ENCODE results near the gene PIM1. TPM values are rescaled to one million over a fixed set of nuclear protein-coding genes. Genes with fewer than 3 reads are reported as not detected.
A peak's percentile ranks its signal among the peaks of the same experiment; 100 is the strongest.
"Not testable (repeated sequence)": the region's sequence is repeated elsewhere in the genome, so short reads cannot be mapped to it uniquely, and the experiment has no call there.

Gene PIM1
- total RNA-seq, 1 donor from 2014 or later, result 34.1 TPM

DNA sequence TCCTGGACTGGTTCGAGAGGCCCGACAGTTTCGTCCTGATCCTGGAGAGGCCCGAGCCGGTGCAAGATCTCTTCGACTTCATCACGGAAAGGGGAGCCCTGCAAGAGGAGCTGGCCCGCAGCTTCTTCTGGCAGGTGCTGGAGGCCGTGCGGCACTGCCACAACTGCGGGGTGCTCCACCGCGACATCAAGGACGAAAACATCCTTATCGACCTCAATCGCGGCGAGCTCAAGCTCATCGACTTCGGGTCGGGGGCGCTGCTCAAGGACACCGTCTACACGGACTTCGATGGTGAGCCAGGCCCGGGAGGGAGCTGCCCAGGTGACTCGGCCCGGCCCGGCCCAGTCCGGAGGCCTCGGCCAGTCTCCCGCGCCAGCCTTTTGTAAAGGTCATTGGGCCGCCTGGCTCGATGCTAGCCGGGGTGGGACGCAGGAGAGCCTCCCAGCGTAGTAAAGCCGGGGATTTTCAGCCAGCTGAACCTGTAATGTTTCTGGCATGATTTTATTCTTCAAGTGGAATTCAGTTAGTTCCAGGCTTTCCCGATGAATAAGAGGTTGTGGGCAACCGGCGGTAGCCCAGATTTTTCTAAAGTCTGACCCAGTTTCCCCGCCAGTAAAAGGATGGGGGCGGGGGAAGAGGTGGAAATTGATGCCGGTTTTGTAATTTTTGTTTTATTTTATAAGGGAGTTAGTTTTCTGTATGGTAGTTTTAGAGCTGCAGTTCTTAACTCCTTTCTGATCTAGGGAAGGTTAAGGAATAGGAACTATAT, 1.4 kb downstream of the PIM1 start:
- peak; percentile 68 for DNase-seq

DNA sequence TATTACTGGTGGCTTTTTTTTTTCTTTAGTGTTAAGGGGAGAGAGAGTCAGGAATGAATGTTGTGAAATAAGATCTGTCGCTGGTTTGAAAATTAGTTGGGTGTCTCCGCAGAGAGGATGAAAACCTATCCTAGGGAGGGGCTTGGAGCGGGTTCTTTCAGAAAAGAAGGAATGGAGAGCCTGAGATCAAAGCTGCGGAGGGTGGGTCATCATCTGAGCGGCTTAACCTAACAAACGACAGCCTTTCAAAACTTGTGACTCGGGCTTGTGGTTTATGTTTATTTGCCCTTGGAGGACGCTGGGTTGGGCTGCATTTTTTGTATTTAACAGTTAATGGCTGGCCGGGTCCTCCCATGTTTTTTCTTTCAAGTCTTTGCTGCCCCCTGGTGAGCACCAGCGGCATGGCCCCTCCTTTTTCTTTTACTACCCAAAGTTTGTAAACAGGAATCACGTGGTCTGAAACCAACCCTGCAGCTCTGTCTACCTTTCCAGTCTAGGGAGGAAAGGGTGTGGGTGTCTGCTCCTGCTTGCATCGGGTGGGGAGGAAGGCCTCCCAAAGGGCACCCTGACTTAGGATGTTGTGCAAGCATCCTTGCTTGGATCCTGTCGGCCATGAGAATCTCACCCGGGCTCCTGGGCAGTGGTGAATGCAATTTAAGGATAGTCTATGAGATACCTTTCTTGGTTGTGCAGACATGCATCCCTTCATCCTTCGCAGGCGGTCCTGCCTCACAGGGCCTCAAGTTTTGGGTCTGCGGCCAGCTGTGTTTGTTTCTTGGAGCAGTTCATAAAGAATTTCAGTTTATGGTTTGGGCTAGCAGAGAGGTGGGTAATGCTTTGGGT, 2.2 kb downstream of the PIM1 start:
- DNase-seq, result peak; percentile 95

DNA sequence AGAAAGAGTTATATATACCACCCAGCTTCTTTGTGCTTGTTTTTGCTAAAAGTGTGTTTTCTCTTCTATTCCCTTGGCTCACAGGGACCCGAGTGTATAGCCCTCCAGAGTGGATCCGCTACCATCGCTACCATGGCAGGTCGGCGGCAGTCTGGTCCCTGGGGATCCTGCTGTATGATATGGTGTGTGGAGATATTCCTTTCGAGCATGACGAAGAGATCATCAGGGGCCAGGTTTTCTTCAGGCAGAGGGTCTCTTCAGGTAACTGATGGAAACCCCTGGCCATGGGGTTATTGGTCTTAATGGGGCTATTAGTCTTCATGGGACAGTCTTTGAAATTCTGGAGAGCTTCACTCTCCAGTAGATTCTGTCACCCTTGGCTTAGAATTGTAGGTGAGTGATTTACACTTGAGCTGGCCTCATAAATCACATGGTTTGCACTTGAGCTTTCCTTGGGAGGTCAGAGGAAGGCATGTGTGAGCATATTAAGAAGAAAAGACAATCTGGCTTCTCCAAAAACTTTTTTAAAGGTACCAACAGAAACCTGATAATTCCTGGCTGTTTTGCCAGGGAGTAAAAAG, 3.0 kb downstream of the PIM1 start:
- no peak for DNase-seq

DNA sequence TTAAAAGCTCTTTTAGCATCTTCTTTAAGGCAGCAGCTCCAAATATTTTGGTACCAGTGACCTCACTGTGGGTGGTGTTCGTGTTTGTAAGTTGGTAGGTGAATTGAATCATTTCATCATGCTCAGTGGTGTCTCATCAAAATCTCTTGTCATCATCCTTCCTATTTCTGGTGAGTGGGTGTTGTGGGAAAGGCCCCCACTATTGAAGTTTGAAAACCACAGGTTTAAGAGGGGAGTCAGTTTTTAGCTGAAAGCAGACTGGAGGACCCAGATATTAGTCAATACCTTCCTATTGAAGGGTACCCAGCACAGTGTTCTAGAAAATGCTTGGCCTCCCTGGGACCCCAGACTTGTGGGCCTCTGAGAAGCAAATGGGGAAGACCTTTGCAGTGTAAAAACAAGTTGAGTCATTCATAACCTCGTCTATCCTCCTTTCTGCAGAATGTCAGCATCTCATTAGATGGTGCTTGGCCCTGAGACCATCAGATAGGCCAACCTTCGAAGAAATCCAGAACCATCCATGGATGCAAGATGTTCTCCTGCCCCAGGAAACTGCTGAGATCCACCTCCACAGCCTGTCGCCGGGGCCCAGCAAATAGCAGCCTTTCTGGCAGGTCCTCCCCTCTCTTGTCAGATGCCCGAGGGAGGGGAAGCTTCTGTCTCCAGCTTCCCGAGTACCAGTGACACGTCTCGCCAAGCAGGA, 3.7 kb downstream of the PIM1 start:
- no peak for DNase-seq

DNA sequence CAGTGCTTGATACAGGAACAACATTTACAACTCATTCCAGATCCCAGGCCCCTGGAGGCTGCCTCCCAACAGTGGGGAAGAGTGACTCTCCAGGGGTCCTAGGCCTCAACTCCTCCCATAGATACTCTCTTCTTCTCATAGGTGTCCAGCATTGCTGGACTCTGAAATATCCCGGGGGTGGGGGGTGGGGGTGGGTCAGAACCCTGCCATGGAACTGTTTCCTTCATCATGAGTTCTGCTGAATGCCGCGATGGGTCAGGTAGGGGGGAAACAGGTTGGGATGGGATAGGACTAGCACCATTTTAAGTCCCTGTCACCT, 4.2 kb downstream of the PIM1 start:
- DNase-seq, result no peak

DNA sequence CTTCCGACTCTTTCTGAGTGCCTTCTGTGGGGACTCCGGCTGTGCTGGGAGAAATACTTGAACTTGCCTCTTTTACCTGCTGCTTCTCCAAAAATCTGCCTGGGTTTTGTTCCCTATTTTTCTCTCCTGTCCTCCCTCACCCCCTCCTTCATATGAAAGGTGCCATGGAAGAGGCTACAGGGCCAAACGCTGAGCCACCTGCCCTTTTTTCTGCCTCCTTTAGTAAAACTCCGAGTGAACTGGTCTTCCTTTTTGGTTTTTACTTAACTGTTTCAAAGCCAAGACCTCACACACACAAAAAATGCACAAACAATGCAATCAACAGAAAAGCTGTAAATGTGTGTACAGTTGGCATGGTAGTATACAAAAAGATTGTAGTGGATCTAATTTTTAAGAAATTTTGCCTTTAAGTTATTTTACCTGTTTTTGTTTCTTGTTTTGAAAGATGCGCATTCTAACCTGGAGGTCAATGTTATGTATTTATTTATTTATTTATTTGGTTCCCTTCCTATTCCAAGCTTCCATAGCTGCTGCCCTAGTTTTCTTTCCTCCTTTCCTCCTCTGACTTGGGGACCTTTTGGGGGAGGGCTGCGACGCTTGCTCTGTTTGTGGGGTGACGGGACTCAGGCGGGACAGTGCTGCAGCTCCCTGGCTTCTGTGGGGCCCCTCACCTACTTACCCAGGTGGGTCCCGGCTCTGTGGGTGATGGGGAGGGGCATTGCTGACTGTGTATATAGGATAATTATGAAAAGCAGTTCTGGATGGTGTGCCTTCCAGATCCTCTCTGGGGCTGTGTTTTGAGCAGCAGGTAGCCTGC, 4.8 kb downstream of the PIM1 start:
- DNase-seq, result no peak

- DNase-seq, result no peak
Observed at GRCh38 chr6:37175332-37176267, 5.6 kb downstream of the PIM1 start.

- no peak for DNase-seq
Observed at GRCh38 chr6:37176268-37177076, 6.5 kb downstream of the PIM1 start.

- DNase-seq, result no peak
Observed at GRCh38 chr6:37177077-37177934, 7.4 kb downstream of the PIM1 start.

DNA sequence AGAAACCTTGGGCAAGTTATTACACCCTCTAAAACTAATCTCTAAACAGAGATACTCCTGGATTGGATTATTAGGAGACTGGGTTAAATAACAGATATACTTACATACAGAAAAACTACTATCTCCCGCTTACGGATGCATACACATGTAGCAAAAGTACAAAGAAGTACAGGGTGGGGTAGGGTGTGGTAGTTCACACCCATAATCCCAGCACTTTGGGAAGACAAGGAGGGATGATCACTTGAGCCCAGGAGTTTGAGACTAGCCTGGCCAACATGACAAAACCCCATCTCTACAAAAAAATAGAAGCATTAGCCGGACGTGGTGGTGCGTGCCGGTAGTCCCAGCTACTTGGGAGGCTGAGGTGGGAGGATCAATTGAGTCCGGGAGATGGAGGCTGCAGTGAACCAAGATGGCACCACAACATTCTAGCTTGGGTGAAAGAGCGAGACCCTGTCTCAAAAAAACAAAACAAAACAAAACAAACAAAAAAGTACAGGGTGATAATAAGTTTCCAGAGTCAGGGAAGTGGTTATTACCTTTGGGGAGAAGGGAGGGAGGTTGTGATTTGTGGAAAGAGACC, 8.1 kb downstream of the PIM1 start:
- no peak for DNase-seq

GRCh38 chr6:37180075-37180474, 10.1 kb downstream of the PIM1 start:
- DNase-seq, result no peak

DNA sequence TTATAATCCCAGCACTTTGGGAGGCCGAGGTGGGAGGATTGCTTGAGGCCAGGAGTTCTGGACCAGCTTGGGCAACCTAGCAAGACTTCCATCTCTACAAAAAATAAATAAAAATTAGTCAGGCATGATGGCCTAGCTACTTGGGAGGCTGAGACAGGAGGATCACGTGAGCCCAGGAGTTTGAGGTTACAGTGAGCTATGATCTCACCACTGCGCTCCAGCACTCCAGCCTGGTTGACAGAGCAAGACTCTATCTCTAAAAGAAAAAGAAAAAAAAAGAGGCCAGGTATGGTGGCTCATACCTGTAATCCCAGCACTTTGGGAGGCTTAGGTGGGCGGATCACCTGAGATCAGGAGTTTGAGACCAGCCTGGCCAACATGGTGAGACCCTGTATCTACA, 10.7 kb downstream of the PIM1 start:
- DNase-seq, result not testable (repeated sequence)

DNA sequence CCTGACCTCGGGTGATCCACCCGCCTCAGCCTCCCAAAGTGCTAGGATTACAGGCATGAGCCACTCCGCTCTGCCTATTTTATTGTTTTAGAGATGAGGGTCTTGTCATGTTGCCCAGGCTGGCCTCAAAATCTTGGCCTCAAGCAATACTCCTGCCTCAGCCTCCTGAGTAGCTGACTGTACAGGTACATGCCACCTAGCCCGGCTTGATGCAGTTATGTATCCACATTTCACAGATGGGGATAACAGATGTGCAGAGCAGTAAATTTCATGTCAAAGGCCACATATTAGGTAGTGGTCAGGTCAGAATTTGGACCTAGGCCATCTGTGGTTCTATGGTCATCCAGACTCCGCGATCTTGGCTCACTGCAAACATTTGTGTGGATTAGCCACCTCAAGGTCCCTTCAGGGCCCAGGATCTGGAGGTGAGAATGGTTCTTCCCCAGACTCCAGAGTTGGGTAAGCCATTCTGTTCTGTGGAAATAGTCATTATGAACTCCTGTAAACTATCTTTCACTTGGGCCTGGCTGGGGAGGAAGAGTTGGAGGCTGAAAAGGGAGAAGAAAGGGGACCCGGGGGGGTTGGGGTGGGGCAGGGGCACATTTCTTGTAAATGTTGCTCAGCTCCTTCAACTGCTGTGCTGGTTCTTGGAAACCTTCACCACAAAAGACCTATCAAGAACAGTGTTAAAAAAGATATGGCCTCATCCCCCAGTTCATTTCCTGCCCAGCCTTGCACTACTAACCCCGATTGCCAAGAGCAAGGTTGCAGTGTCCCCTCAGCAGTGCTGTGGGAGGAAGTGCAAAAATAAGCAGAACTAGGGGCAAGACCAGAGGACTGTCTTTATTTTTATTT, 13.0 kb downstream of the PIM1 start:
- DNase-seq, result no peak

- not testable (repeated sequence) for DNase-seq
Observed at GRCh38 chr6:37185949-37186720, 16.2 kb downstream of the PIM1 start.

GRCh38 chr6:37187321-37188022, 17.5 kb downstream of the PIM1 start:
- DNase-seq, result no peak

- DNase-seq, result no peak
Observed at GRCh38 chr6:37188962-37189510, 19.1 kb downstream of the PIM1 start.
